Breast epithelium (tissue), 4 donors: ENCODE data around the gene GPC2. TPM values are rescaled to one million over a fixed set of nuclear protein-coding genes. Genes with fewer than 3 reads are reported as not detected.

Experiments
- DNase-seq, 2 donors: peaks; one replicate each; pipeline ENCODE4 v3.0.0-alpha.2; 2019; ENCODE audit warnings: low spot score in 2 of 2
- H3K27ac ChIP-seq, 2 donors: fragments of 200-600 bp; sonication (generic) in 1 of 2; one replicate each; pipeline ENCODE4 v1.5.1; 2016 to 2019; ENCODE audit warnings: mild to moderate bottlenecking in 1 of 2
- H3K27me3 ChIP-seq, 2 donors: fragments of 200-600 bp; sonication (generic) in 1 of 2; one replicate each; pipeline versions ENCODE4 v1.5.1 to v1.6.0; 2017 to 2019; ENCODE audit warnings: control low read depth in 1 of 2, mild to moderate bottlenecking in 1 of 2
- H3K36me3 ChIP-seq: fragments of 200-600 bp; one replicate; pipeline ENCODE4 v1.5.1; 2019
- H3K4me1 ChIP-seq, 2 donors: fragments of 200-600 bp; sonication (generic); one replicate each; pipeline ENCODE4 v1.5.1; 2016 to 2019; ENCODE audit warnings: control low read depth in 1 of 2
- H3K4me3 ChIP-seq, 3 donors: fragments of 200-600 bp; sonication (generic); 1 replicate in 2 of 3; 2 replicates in 1 of 3; pipeline ENCODE4 v1.5.1; 2016 to 2019; ENCODE audit warnings: mild to moderate bottlenecking in 3 of 3, moderate library complexity in 2 of 3
- H3K9me3 ChIP-seq, 2 donors: fragments of 200-600 bp; sonication (generic) in 1 of 2; one replicate each; pipeline ENCODE4 v1.5.1; 2016 to 2019; ENCODE audit warnings: control low read depth in 1 of 2
- POLR2A ChIP-seq: fragments of 450-650 bp; IDR thresholded peaks from one replicate; pipeline ENCODE4 v1.6.1; 2016; ENCODE audit warnings: antibody characterized with exemption, mild to moderate bottlenecking, moderate library complexity
- POLR2AphosphoS5 ChIP-seq, 3 donors: sonication (generic); formaldehyde crosslinking; IDR thresholded peaks; one replicate each; pipeline ENCODE4 v1.6.1; 2017; ENCODE audit warnings: antibody characterized with exemption in 3 of 3
- intact Hi-C: fragments of 100-400 bp; cut with DNase I; formaldehyde crosslinking; loops from one replicate; pipeline ENCODE4 v1.15.1; 2023; ENCODE audit warnings: low total_unique reads
- total RNA-seq, 3 donors: library from RNA; depleted of rRNA; stranded (reverse); fragments of >200 nt; gene quantifications; one replicate each; pipeline ENCODE4 v1.1.0, GENCODE V29; 2016
- TF ChIP-seq, protein P1 (sequence below), 3 donors: fragments of 450-650 bp; IDR thresholded peaks; one replicate each; pipeline ENCODE4 v1.5.1; 2016 to 2017; ENCODE audit warnings: antibody characterized with exemption in 3 of 3, mild to moderate bottlenecking in 3 of 3, moderate library complexity in 3 of 3

GPC2 gene
- total RNA-seq, 3 donors from 2014 or later = 1.4 to 3.6 (median 3.4) TPM

DNA sequence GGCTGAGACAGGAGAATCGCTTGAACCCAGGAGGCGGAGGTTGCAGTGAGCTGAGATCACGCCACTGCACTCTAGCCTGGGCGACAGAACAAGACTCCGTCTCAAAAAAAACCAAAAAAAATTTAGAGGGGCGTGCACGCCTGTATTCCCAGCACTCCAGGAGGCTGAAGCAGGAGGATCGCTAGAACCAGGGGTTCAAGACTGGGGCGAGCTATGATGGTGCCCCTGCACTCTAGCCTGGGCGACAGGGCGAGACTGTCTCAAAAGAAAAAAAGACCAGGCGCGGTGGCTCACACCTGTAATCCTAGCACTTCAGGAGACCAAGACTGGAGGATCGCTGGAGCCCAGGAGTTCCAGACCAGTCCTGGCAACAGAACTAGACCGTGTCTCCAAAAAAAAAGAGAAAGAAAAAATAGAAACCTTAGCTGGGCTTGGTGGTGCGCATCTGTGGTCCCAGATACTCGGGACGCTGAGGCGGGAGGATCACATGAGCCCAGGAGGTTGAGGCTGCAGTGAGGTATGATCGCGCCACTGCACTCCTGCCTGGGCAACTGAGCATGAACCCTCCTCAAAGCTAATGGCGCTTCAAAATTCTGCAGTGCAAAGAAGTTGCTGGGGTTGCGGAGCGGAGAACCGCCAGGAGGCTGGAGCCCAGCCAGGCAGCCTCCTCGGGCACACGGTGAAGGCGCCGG is 50.8 kb downstream of the GPC2 start:
- peak overlapping the region; percentile 98 to 99 for H3K27ac ChIP-seq
- peak overlapping the region; percentile 88 to 94 (median 90) for H3K4me3 ChIP-seq
- no peaks in the 10 kb centered on the region for H3K36me3 ChIP-seq
- intact Hi-C loops = no loop called here
- no peaks in the 10 kb centered on the region for H3K4me1 ChIP-seq
- no peaks in the 10 kb centered on the region for H3K27me3 ChIP-seq
- DNase-seq = no peak
- no peaks in the 10 kb centered on the region for H3K9me3 ChIP-seq
- TF ChIP-seq, protein P1, sequence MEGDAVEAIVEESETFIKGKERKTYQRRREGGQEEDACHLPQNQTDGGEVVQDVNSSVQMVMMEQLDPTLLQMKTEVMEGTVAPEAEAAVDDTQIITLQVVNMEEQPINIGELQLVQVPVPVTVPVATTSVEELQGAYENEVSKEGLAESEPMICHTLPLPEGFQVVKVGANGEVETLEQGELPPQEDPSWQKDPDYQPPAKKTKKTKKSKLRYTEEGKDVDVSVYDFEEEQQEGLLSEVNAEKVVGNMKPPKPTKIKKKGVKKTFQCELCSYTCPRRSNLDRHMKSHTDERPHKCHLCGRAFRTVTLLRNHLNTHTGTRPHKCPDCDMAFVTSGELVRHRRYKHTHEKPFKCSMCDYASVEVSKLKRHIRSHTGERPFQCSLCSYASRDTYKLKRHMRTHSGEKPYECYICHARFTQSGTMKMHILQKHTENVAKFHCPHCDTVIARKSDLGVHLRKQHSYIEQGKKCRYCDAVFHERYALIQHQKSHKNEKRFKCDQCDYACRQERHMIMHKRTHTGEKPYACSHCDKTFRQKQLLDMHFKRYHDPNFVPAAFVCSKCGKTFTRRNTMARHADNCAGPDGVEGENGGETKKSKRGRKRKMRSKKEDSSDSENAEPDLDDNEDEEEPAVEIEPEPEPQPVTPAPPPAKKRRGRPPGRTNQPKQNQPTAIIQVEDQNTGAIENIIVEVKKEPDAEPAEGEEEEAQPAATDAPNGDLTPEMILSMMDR (IDR thresholded peaks at IDR 0.05) = peak in 2 of 3 donors; percentile 15 to 32
- TF ChIP-seq POLR2AphosphoS5 (IDR thresholded peaks at IDR 0.05) = no peak

DNA sequence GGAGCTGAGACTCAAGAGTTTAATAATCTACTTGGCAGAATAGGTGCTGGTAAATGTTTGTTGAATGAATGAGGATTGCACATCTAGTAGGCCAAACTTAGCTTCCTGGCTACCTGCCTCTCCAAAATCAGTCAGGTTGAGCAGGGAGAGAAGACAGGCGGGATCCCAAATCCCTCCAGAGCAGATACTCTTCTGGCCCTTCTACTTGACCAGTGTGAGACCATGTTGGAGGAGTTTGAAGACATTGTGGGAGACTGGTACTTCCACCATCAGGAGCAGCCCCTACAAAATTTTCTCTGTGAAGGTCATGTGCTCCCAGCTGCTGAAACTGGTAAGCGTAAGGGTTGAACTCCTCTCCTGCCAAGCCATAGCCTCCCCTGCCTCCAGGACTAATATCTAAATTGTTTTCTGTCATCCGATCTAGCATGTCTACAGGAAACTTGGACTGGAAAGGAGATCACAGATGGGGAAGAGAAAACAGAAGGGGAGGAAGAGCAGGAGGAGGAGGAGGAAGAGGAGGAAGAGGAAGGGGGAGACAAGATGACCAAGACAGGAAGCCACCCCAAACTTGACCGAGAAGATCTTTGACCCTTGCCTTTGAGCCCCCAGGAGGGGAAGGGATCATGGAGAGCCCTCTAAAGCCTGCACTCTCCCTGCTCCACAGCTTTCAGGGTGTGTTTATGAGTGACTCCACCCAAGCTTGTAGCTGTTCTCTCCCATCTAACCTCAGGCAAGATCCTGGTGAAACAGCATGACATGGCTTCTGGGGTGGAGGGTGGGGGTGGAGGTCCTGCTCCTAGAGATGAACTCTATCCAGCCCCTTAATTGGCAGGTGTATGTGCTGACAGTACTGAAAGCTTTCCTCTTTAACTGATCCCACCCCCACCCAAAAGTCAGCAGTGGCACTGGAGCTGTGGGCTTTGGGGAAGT is 52.6 kb downstream of the GPC2 start:
- intact Hi-C loops = no loop called here
- Histone ChIP-seq H3K27ac (no peak overlapping the region), H3K9me3 (no peaks in the 10 kb centered on the region), H3K4me1 (peaks cover 0 to 7% of the 10 kb centered on the region in 2 donors), H3K36me3 (no peaks in the 10 kb centered on the region), H3K4me3 (no peak overlapping the region), H3K27me3 (no peaks in the 10 kb centered on the region)
- TF ChIP-seq, protein P1 (IDR thresholded peaks at IDR 0.05) = no peak
- TF ChIP-seq POLR2A (no peak), POLR2AphosphoS5 (IDR thresholded peaks at IDR 0.05) (no peak)
- DNase-seq = no peak

DNA sequence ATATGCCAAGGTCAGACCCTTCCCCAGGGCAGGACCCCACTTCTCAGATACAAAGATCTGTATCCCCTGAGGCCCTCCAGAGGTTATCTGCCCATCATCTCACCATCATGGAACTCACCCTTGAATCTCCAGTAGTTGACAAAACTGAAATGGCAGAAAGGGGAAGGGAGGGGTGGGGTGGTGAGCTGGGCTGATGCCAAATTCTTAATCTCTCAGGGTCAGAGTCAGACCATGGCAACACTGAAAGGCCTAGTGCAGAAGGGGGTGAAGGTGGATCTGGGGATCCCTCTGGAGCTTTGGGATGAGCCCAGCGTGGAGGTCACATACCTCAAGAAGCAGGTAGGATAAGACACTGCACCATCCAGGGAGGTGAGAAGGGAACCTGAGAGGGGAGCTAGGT is 54.6 kb downstream of the GPC2 start:
- H3K9me3 ChIP-seq = no peaks in the 10 kb centered on the region
- intact Hi-C loops = no loop called here
- H3K27ac ChIP-seq = peak overlapping the region; percentile 15 to 57
- no peak for TF ChIP-seq POLR2AphosphoS5 (IDR thresholded peaks at IDR 0.05)
- TF ChIP-seq, protein P1 (IDR thresholded peaks at IDR 0.05) = no peak
- TF ChIP-seq POLR2A = no peak
- H3K4me1 ChIP-seq = peaks cover 3 to 7% of the 10 kb centered on the region in 2 donors
- no peaks in the 10 kb centered on the region for H3K36me3 ChIP-seq
- DNase-seq = no peak
- no peak overlapping the region for H3K4me3 ChIP-seq
- no peaks in the 10 kb centered on the region for H3K27me3 ChIP-seq

DNA sequence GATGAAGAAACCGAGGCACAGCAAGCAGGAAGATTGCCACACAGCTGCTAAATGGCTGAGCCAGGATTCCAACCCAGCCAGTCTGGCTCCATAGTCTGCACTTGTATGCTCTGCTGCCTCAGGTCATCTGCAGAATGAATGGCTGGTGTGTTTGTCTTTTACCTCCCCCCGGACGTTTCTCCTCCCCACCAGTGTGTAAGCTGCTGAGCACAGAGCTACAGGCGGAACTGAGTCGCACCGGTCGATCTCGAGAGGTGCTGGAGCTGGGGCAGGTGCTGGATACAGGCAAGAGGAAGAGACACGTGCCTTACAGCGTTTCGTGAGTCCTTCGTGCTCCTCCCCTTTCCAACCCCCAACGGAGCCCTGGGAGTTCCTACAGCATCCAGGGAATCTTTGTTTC is 55.1 kb downstream of the GPC2 start:
- TF ChIP-seq POLR2A = no peak
- peak in 1 of 3 donors; percentile 9 for TF ChIP-seq POLR2AphosphoS5 (IDR thresholded peaks at IDR 0.05)
- Histone ChIP-seq H3K9me3 (no peaks in the 10 kb centered on the region), H3K27me3 (no peaks in the 10 kb centered on the region), H3K36me3 (no peaks in the 10 kb centered on the region), H3K27ac (peak overlapping the region; percentile 15 to 57), H3K4me1 (peaks cover 3 to 7% of the 10 kb centered on the region in 2 donors), H3K4me3 (no peak overlapping the region)
- DNase-seq = peak; percentile 57 to 61
- intact Hi-C loops = no loop called here

DNA sequence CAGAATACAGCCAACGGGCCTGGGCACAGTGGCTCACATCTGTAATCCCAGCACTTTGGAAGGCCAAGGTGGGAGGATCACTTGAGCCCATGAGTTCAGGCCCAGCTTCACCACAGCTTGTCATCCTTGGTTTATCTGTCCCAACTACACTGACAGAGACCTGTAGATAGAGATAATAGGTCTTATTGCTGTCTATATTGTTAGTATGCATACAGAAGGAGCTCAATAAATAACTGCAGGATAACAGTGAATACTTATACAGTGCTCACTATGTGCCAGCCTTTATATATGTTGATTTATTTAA is 56.5 kb downstream of the GPC2 start:
- intact Hi-C loops = no loop called here
- no peaks in the 10 kb centered on the region for H3K27me3 ChIP-seq
- H3K27ac ChIP-seq = peak overlapping the region in 1 of 2 donors; percentile 80
- no peak overlapping the region for H3K4me3 ChIP-seq
- no peaks in the 10 kb centered on the region for H3K9me3 ChIP-seq
- H3K4me1 ChIP-seq = peaks cover 3 to 7% of the 10 kb centered on the region in 2 donors
- no peak for TF ChIP-seq POLR2A
- TF ChIP-seq POLR2AphosphoS5 (IDR thresholded peaks at IDR 0.05) = no peak
- DNase-seq = no peak
- H3K36me3 ChIP-seq = no peaks in the 10 kb centered on the region
